HL-60 (cell line): ENCODE results near the gene PPP1R37.

Experiments
- CTCF ChIP-seq: IDR thresholded peaks from one replicate; pipeline ENCODE4 v1.5.1; 2011; ENCODE audit warnings: low read length, control low read depth, inconsistent platforms; ENCODE audit not compliant: insufficient read depth
- POLR2AphosphoS5 ChIP-seq: IDR thresholded peaks from 2 replicates; pipeline ENCODE4 v1.6.1; 2012; ENCODE audit warnings: low read depth

- TF ChIP-seq CTCF = no peak
- TF ChIP-seq POLR2AphosphoS5 = no peak
Observed at GRCh38 chr19:45097450-45097775, 4.4 kb downstream of the PPP1R37 start.
